Stimulated activated CD4-positive, alpha-beta T cell treated with anti-CD3 and anti-CD28 coated beads, TNF-alpha, amount 100 ng/mL, for 48 hours (primary cell): ENCODE measurements around the gene MYBBP1A.
A peak's percentile ranks its signal among the peaks of the same experiment; 100 is the strongest.

ENCODE experiments used
- DNase-seq, 3 donors: peaks; one replicate each; pipeline ENCODE4 v3.0.0-alpha.2; 2020; ENCODE audit warnings: low read depth in 3 of 3

Gene MYBBP1A

DNA sequence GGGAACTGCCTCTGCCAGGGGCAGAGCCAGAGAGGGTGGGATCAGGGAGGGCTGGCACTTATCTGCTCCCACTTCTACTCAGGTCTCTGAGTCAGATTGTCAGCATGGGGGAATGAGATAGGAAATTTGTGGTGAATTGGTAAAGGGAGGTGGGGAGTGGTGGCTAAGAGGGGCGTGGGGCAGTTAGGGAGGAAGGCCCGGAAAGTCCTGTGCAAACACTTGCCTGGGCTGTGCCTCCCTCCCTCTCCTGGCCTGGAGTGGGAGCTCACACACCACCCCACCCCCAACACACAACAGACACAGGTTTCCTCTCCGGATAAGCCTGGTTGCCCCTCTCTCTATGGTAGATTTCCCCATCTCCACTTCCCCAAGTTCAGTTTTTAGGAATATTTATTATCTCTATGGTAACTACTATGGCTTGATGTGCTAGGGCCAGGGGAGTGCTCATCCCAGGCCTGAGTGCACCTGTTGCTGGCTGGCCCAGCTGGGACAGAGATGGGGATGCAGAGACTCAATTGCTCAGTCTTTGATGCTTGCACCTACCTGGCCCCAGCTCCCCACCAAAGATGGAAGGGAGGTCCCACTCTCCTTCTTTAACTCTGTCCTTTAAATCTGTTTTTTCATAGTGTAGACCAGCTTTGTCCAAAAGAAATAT, 53.8 kb downstream of the MYBBP1A start:
- no peak for DNase-seq

DNA sequence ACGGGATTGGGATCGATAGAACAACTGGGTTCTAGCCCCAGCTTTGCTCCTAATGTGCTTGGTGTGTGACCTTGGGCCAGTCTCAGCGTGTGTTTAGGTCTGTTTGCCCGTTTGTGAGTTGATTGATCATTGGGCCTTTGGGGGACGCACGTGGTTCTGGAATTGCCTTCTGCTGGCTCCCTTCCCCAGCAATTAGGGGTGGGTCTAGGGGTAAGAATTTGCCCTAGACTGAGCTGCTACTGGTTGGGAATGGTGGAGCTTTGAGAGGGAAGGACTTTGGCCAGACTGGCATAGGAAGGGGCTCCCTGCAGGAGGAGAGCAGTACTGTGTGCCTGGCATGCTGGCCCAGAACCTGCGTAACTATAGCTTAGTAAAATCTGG, 55.0 kb downstream of the MYBBP1A start:
- DNase-seq, result no peak

- no peak for DNase-seq
Observed at GRCh38 chr17:4499431-4500190, 55.6 kb downstream of the MYBBP1A start.

DNA sequence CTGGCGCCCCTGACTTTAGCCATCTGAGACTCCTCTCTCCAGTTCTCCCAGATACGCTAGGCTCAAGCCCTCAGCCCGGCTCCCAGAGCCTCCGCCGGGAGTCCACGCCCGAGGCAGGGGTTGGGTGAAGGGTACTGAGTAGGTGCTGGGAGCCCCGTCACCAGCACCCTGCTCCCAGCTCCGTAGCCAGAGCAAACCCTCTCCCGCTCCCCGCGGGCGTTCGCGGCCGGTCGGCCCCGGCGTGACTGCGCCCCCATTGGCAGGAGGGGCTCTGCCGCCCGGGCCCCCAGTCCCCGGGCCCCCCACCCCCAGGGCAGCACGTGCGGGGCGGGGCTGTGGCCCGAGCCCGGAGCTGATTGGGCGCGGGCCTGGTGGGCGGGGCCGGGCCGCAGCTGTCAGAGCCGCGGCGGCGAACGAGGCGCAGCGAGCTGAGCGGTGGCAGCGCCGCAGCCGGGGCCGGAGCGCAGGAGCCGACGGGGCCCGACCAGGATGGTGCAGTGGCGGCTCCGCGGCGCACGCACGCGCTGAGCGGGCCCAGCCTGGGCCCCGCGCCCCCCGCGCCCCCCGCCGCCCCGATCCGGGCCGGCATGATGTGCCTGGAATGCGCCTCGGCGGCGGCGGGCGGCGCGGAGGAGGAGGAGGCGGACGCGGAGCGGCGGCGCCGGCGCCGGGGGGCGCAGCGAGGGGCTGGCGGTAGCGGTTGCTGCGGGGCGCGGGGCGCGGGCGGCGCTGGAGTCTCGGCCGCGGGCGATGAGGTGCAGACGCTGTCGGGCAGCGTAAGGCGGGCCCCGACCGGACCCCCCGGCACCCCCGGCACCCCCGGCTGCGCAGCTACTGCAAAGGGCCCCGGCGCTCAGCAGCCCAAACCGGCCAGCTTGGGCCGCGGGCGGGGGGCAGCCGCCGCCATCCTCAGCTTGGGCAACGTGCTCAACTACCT, 56.5 kb downstream of the MYBBP1A start, which contains the start of gene SPNS2:
TSS of gene SPNS2 (plus strand) at position 421 of the 937 bp plus-strand sequence. CDS start at position 588, 167 bp downstream.
- peak in 2 of 3 donors; percentile 20 to 49 for DNase-seq

- DNase-seq, result no peak
Observed at GRCh38 chr17:4497101-4497824, 57.9 kb downstream of the MYBBP1A start.

DNA sequence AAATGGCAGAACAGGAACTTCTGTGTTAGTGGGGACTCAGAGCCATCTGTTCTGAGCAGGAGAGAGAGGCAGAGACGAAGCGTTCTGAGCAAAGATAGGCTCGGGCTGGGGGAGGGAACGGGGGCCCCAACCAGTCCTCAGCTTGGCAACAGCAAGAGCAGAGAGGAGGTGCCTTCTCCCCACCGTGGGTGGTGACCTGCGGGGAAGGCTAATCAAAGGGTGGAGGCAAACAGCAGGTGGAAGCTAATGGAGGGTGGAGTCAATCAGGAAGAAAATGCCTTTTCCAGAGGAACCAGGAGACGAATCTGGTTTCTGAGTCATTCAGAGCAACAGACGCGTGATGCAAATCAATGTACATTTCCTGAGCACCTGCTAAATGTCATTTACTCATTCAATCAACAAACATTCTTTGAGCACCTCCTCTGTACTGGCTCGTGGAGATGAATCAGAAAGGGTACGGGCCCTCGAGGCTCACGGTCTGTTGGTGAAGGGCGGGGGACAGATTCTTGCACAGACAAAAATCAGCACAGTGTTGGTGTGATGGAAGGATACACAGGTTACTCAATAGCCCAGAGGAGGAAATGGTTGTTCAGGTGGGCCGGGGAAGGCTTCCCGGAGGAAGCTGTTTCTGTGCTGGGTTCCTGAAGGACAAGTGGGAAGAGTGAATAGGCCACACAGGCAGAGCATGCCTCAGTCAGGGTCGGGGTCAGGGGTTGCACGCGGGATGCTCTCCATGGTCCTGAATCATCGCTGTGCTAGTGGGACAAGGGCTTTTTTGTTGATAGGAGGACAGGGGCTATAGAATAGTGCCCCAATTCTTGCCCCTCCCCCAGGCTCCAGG, 62.2 kb downstream of the MYBBP1A start:
- no peak for DNase-seq

- no peak for DNase-seq
Observed at GRCh38 chr17:4490637-4491061, 64.5 kb downstream of the MYBBP1A start.

DNA sequence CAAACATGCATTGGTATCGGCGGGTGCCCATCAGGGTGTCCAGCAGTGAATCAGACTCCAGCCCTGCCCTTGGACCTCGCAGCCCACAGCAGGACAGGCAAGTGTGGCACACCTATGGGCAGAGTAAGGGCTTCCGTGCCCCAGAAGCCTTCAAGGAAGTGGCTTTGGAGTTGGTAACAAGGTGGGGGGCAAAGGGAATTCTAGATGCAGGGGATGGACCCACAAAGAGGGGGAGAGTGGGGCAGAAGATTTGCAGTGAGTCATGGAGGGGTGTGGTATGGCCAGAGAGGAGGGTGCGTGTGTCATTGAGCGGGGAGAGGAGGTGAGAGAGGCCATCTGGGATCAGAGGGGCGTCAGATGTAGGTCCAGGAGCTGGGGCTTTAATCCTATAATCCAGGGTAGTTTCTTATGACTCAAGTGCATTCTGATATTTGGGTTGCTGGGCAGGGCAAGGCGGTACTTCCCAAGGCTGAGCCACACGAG, 65.0 kb downstream of the MYBBP1A start:
- no peak for DNase-seq

DNA sequence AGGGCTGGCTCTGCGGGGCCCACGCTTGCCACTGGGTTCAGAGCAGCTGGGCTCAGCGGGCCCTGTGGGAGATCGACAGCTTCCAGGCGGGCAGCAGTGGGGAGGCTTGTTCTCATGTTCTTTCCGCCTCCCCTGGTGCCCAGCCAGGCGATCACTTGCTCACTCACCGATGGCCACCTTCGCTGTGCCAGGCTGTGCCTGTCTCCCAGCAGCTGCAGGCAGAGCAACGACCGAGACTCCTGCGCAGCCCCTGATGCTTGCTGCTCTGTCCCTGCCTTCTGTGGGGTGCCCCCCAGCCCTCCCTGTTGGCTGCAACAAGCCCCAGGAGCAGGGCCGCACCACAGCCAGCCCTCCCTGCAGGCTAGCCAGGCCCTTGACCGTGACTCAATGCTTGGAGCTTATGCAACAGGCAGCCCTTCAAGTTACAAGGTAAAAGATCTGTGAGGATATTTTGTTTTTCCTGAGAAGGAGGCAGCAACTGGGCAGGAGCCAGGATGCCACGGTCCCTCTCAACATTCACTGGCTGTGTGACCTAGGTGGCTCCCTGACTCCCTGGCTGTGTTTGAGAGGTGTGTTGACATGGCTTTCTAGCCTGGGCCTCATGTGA, 66.1 kb downstream of the MYBBP1A start:
- DNase-seq, result no peak
